GM18870 (cell line): ENCODE results near the gene DOCK3.
A peak's percentile ranks its signal among the peaks of the same experiment; 100 is the strongest.
"Not testable (repeated sequence)": the region's sequence is repeated elsewhere in the genome, so short reads cannot be mapped to it uniquely, and the experiment has no call there.

Experiments
- ATAC-seq: cut with Tn5 transposase; IDR thresholded peaks from one replicate; pipeline ENCODE4 v1.9.1; 2021; ENCODE audit warnings: moderate library complexity; ENCODE audit not compliant: unreplicated experiment

DOCK3 gene

DNA sequence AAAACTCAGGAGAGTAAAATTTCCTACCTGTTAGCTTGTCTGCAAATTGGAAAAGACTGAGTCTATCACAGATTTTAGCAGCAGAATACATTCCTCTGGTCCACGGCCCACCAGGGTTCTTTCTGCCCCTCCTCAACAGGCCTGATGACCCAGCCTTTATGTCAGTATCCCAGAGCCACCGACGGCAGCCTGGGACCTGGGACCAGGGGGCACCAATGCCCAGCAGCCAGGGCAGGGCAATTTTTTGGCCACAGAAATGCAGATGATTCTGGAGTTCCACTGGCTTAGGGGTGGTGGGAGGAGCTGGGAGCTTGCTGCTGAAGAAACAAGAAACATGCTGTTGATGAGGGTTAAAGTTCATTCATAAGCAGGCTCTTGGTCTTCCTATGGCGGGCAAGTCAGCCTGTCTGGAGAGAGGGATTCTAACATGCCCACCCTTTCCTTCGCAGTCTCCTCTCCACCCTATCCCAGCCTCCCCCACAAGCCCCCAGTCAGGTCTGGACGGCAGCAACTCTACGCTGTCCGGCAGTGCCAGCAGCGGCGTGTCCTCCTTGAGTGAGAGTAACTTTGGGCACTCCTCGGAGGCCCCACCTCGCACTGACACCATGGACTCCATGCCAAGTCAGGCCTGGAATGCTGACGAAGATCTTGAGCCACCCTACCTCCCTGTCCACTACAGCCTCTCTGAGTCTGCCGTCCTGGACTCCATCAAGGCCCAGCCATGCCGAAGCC lies 706.0 kb downstream of the DOCK3 start:
- ATAC-seq, result no peak

GRCh38 chr3:51381333-51381705 lies 706.6 kb downstream of the DOCK3 start:
- ATAC-seq, result no peak

- ATAC-seq, result no peak
These were observed 707.5 kb downstream of the DOCK3 start for GRCh38 chr3:51382076-51382745.

GRCh38 chr3:51382947-51383578 lies 708.3 kb downstream of the DOCK3 start:
- no peak for ATAC-seq

DNA sequence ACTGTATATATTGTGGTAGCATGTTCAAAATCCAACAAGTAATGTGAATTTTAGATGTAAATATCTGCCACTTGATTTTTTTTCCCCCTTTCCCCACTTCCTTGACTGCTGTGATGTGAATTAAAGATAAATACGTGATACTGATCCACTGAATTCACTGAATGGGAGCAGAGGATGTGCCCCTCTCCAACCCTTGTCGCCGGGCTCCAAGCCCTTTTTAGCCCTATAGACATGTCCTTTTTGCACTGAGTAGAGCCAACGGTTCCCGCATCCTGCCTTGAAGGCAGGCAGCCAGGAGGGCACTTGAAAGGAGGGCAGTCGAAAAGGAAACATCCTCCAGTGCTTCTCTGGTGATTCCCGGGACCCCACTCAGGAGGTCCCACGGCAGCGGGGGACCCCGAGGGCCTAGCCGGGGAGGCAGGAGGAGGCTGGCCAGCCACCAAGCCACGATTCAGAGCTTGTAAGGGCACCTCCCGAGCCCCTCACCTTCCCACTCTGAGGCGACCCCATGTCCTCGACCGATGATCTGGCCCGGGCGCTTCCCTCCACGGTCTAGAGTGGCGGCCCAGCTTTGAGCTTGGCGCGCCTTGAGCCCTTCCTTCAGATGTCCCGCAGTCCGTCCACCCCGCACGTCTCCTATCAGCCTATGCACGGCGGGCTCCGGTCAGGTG lies 709.5 kb downstream of the DOCK3 start:
- ATAC-seq, result peak; percentile 12

DNA sequence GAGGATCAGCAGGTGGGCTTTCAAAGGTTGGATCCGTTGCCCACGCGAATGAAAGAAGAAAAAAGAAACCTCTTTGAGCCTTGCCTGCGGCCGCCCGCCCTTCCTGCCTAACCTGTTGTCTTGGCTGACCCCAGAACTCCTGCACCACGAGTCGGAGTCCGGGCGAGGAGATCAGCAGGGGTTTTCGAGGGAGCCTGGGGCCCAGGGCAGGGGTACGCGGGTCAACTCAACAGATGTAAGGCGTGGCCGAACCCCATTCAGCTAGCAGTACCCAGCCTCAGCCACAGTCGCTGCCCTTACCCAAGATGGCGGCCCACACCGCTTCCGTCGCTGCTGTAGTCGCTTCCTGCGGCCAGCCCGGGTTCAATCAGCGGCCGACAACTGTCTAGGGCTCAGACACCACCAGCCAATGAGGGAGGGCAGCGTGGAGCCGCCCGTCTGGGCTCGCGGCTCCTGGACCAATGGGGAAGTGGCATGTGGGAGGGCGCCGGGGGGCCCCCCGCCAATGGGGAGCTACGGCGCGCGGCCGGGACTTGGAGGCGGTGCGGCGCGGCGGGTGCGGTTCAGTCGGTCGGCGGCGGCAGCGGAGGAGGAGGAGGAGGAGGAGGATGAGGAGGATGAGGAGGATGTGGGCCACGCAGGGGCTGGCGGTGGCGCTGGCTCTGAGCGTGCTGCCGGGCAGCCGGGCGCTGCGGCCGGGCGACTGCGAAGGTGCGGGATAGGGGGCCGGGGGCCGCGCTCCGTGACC lies 710.2 kb downstream of the DOCK3 start, which contains the start of gene MANF:
Gene MANF, plus strand, starts transcription at position 566 of the 748 bp plus-strand sequence. Its CDS starts 52 bp downstream, at position 618.
- ATAC-seq, result peak; percentile 75

GRCh38 chr3:51385621-51386091 lies 710.9 kb downstream of the DOCK3 start:
- no peak for ATAC-seq

DNA sequence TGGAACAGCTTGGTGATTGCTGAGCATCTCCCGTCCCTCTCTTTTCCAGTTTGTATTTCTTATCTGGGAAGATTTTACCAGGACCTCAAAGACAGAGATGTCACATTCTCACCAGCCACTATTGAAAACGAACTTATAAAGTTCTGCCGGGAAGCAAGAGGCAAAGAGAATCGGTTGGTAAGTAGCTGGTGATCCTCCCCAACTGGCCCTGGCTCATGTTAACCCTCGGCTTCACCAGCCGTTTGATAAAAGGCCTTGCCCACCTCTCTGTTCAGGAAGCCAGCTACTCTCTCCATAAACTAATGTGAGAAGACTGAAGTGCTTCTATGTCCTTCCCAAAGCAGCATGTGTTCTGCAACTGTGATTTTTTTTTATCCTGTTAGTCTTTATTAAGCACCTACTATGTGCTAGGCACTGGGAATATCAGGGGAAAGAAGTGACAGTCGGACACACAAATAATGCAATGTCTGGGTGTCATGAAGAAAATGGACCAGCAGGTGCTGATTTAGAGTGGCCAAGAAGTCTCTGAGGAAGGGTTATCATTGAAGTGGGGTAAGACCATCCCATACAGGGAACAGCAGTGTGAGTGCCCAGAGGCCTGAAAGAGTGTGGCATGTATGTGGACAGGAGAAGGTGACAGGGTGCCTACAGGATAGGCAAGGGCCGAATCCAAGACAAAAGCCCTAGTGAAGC lies 711.6 kb downstream of the DOCK3 start:
- no peak for ATAC-seq

- ATAC-seq, result no peak
These were observed 712.1 kb downstream of the DOCK3 start for GRCh38 chr3:51386852-51387229.

- not testable (repeated sequence) for ATAC-seq
These were observed 712.6 kb downstream of the DOCK3 start for GRCh38 chr3:51387281-51387680.

DNA sequence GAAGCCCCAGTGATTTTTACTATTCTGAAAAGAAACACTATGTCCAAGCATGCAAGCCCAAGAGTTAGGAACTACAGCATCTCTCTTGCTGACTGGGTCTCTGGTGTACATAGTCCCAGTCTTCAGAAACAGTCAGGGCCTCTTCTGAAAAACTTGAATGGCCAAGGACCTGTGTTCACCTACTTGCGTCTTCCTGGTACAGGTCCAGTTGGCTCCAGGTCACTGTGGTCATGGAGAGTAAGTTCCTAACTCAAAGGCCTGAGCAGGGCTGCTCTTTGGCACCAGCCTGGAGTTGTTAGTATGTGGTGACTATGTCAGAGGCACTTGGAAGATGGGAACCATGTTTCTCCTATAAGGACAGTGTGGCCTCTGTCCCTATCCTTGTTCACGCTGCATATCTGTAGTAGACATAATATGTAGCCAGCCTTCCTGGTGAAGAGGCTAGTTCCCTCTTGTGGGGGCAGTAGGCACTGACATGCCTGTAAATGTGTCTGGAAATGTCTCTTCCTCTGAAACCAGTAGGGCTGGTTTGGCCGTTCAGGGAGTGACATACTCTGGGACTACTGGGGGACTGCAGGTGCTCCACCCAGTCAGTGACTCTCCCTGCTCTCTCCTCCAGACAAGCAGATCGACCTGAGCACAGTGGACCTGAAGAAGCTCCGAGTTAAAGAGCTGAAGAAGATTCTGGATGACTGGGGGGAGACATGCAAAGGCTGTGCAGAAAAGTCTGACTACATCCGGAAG lies 713.7 kb downstream of the DOCK3 start:
- no peak for ATAC-seq

DNA sequence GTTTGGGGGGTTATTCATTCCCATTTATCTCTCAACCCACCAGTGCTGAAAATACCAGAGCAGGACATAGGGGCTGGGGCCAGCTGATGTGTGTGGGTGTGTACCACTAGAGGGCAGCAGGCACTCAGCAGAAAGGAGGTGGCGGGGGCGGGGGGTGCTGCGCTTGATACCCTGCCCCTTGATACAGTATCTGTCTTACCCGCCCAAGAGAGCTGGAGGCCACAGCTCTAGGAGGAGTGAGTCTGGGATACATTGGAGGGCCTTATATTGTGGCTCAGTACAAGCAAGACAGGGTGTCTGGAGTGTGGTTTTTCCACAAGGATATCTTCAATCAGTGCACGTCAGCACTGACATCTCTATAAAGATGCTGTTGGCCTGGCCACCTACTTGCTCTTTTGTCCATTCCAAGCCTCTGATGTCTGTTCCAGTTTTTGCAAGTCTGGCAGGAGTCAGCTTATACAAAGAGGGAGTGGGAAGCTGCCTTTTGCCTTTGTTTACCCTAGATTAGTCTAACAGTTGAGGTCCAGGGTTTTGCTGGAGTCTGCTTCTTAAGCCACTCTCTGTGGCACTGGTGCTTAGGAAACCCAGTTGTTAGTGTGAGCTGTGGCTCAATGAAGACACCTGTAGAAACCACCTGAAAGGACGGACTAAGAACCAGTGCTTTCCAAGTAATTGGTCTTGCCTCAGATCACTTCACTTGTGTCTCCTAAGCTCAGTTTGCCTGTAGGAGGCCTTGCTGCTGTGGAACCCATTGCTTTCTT lies 714.9 kb downstream of the DOCK3 start:
- no peak for ATAC-seq

GRCh38 chr3:51390246-51391074 lies 715.7 kb downstream of the DOCK3 start:
- peak; percentile 13 for ATAC-seq

DNA sequence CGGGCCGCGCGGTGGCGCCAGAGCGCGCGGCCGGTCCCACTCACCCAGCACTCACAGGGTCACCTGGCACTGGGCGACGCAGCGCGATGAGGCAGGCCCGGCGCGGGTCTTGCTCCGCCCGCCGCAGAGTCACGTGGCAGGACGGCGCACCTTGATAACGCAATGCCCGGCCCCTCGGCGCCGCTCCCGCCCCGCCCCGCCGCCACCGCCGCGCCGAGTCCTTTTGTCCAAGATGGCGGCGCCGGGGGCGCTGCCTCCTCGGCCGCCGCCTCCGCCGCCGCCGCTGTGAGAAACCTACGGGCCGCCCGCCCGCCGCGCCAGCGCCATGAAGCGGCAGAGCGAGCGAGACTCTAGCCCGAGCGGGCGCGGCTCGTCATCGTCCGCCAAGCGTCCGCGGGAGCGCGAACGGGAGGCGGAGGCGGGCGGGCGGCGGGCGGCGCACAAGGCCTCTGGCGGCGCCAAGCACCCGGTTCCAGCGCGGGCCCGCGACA lies 716.4 kb downstream of the DOCK3 start, which contains the start of gene RBM15B:
Gene RBM15B, plus strand, starts transcription at position 211 of the 491 bp plus-strand sequence. Its CDS starts 115 bp downstream, at position 326.
- peak; percentile 83 for ATAC-seq

DNA sequence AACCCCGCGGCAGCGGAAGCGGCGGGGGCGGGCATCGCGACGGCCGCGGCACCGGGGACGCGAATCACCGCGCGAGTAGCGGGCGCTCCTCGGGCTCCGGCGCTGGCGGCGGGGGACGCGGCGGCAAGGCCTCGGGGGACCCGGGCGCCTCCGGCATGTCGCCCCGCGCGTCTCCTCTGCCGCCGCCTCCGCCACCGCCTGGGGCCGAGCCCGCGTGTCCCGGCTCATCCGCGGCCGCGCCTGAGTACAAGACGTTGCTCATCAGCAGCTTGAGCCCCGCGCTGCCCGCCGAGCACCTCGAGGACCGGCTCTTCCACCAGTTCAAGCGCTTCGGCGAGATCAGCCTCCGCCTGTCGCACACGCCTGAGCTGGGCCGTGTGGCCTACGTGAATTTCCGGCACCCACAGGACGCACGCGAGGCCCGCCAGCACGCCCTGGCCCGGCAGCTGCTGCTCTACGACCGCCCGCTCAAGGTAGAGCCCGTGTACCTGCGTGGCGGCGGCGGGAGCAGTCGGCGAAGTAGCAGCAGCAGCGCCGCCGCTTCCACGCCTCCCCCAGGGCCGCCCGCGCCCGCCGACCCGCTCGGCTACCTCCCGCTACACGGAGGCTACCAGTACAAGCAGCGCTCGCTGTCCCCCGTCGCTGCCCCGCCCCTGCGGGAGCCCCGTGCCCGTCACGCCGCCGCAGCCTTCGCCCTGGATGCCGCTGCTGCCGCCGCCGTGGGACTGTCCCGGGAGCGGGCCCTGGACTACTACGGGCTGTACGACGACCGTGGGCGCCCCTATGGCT lies 717.0 kb downstream of the DOCK3 start:
- no peak for ATAC-seq

DNA sequence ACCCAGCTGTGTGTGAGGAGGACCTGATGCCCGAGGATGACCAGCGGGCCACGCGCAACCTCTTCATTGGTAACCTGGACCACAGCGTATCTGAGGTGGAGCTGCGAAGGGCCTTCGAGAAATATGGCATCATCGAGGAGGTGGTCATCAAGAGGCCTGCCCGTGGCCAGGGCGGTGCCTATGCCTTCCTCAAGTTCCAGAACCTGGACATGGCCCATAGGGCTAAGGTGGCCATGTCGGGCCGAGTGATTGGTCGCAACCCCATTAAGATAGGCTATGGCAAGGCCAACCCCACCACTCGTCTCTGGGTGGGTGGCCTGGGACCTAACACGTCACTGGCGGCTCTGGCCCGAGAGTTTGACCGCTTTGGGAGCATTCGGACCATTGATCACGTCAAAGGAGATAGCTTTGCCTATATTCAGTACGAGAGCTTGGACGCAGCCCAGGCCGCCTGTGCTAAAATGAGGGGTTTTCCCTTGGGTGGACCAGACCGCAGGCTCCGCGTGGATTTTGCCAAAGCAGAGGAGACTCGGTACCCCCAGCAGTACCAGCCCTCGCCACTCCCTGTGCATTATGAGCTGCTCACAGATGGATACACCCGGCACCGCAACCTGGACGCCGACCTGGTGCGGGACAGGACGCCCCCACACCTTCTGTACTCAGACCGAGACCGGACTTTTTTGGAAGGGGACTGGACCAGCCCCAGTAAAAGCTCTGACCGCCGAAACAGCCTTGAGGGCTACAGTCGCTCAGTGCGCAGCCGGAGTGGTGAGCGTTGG lies 717.8 kb downstream of the DOCK3 start:
- ATAC-seq, result no peak
